ENCODE results near the gene OLFML3.
"Not testable (repeated sequence)": the region's sequence is repeated elsewhere in the genome, so short reads cannot be mapped to it uniquely, and the experiment has no call there.

Gene OLFML3

DNA sequence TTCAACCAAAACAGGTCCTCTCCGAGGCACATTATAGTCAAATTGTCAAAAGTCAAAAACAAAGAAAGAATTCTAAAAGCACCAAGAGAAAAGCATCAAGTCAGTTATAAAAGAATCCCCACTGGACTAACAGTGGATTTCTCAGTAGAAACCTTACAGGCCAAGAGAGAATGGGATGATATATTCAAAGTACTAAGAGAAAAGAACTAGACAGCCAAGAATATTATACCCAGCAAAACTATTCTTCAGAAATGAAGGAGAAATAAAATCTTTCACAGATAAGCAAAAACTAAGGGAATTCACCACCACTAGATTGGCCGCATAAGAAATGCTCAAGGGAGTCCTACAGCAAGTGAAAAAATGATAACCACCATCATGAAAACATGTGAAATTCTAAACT, 16.1 kb downstream of the OLFML3 start:
- DNase-seq = no peak

- no peak for DNase-seq
Observed at GRCh38 chr1:113998361-113998760, 19.1 kb downstream of the OLFML3 start.

DNA sequence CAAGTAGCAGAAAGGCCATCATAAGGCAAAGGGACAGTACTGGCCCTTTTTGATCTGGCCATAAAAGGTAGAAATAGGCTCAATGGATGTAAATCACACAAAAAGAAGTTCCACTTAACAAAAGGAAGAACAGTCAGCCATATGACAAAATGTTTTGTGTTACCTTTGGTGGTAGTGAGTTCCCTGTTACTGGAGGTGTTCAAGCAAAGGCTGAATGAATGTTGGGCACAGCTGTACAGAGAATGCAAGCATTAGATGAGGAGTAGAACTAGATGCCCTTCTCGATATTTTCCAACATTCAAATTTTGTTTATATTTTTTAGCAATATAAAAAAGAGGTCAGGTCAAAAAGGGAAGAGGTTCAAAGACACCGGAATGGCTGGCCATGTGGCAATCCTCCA, 20.0 kb downstream of the OLFML3 start:
- DNase-seq = no peak

- no peak for DNase-seq
Observed at GRCh38 chr1:113999799-114000198, 20.5 kb downstream of the OLFML3 start.

GRCh38 chr1:114000406-114000805, 21.1 kb downstream of the OLFML3 start:
- DNase-seq = no peak

- no peak for DNase-seq
Observed at GRCh38 chr1:114002492-114003239, 23.4 kb downstream of the OLFML3 start.

GRCh38 chr1:114003431-114003830, 24.2 kb downstream of the OLFML3 start:
- no peak for DNase-seq

DNA sequence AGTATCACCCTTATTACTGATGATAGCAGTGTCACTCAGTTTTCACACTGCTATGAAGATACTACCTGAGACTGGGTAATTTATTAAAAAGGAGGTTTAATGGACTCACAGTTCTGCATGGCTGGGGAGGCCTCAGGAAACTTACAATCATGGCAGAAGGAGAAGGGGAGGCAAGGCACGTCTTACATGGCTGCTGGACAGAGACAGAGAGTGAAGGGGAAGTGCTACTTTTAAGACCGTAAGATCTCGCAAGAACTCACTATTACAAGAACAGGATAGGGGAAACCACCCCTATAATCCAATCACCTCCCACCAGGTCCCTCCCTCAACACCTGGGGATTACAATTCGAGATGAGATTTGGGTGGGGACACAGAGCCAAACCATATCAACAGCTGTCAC, 27.6 kb downstream of the OLFML3 start:
- not testable (repeated sequence) for DNase-seq

GRCh38 chr1:114008480-114008941, 29.2 kb downstream of the OLFML3 start:
- no peak for DNase-seq

DNA sequence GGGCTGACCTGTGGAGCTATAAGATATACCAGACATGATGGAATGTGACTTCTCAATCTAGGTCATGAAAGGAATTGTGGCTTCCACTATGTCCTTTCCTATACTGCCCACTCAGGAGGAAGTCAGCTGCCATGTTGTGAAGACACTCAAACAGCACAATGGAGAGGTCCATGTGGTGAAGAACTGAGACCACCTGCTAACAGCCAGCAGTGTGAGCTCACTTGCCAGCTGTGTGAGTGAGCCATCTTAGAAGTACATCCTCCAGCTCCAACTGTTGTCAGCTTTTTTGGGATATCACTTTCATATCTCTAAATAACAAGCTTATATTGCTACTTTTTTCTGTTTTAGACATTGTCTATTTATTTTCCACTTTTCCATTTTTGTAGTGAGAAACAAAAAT, 29.7 kb downstream of the OLFML3 start:
- DNase-seq = no peak

DNA sequence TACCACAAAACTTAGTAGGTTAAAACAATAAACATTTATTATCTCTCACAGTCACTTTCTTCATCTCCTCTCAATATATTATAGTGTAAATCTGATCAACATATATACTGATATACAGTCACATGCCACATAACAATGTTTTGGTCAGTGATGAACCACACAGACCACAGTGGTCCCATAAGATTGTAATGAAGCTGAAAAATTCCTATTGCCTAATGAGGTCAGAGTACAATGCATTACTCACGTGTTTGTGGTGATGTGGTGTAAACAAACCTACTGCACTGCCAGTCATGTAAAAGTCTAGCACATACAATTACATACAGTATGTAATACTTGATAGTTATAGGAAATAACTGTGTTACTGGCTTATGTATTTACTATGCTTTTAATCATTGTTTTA, 30.1 kb downstream of the OLFML3 start:
- no peak for DNase-seq

DNA sequence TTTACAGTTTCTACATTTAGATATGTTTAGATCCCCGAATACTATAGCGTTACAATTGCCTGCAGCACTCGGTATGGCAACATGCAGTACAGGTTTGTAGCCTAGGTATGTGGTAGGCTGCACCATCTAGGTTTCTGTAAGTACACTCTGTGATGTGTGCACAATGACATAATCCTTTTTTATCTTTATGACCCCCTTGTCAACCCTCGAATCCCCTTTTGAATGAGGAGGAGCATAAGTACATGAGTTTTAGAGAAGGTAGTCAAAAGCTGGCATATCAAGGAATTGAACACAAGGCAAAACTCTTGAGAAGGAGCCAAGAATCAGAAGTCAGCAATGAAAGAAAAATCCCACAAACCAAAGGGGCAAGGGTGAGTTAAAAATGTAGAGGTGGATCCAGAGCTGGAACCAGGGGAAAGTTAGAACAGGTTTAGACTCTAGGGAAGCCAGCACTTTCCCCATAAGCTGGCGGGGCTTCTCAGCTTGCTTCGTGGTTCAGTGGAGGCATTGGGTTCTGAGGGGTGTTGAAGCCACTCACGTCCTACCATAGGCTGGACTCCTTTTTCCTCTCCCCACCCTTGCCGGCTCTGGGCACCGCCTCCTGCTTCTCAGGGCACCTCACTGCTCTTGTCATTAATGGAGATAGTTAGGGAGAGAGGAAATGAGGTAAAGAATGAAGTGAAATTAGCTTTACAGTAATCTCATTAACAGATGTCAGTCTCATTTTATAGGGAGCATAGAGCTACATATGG, 31.3 kb downstream of the OLFML3 start:
- DNase-seq = no peak

GRCh38 chr1:114011796-114012195, 32.5 kb downstream of the OLFML3 start:
- no peak for DNase-seq

- no peak for DNase-seq
Observed at GRCh38 chr1:114015075-114015474, 35.8 kb downstream of the OLFML3 start.

- not testable (repeated sequence) for DNase-seq
Observed at GRCh38 chr1:114019724-114020123, 40.5 kb downstream of the OLFML3 start.

DNA sequence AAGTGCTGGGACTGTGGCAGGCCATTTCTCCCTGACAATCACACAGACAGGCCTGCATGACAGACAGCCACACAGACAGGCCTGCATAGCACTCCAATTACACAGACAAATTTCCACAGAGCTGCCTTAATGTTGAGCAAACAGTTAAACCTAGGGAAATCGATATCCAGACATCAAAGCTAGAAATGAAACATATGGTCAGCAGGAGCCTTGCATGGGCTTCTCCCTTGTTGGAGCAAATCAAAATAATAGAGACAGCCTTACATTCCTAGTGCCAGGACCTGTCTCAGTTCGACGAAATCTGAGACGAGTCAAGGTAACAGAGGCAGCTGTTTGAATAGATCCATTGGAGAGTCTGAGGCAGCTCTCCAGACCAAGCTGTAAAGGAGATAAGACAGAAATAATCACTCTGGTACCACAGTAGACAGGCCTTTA, 42.4 kb downstream of the OLFML3 start:
- no peak for DNase-seq

- DNase-seq = no peak
Observed at GRCh38 chr1:114022877-114023276, 43.6 kb downstream of the OLFML3 start.

DNA sequence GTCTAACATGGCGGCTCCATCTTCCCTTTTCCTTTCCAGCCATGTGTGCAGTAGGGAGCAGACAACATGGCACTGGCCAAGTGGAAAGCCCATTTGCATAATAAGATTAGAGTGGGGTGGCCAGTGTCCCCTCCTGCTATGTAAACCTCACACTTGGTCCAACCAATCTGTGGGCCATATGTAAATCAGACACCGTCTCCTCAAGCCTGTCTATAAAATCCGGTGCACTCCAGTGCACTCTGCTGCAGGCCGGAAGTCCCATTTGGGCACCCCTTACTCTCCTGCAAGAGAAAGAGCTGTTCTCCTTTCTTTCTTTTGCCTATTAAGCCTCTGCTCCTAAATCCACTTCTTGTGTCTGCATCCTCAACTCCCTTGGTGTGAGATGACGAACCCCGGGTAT, 44.1 kb downstream of the OLFML3 start:
- no peak for DNase-seq

- DNase-seq = no peak
Observed at GRCh38 chr1:114024049-114024448, 44.8 kb downstream of the OLFML3 start.

DNA sequence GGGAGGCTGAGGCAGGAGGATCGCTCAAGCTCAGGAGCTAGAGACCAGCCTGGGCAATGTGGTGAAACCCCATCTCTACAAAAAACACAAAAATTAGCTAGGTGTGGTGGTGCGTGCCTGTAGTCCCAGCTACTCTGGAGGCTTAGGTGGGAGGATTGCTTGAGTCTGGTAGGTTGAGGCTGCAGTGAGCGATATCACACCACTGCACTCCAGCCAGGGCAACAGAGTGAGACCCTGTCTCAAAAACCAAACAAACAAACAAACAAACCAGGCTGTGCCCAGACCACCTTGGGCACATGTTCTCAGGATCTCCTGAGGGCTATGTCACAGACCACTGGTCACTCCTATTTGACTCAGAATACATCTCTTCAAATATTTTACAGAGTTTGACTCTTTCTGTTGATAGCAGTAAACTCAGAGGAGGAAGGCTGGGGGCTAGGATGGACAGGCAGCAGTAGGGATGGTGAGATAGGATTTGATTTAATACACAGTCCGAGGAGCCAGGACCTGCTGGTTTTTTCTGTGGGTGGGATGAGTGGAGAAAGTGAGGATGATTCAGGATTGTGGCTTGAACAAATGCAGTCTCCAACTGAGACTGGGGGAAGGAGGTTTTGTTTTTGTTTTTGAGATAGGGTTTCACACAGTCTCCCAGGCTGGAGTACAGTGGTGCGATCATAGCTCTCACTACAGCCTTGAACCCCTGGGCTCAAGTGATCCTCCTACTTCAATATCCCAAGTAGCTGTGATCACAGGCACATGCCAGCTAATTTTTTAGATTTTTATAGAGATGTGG, 46.5 kb downstream of the OLFML3 start:
- DNase-seq = no peak

DNA sequence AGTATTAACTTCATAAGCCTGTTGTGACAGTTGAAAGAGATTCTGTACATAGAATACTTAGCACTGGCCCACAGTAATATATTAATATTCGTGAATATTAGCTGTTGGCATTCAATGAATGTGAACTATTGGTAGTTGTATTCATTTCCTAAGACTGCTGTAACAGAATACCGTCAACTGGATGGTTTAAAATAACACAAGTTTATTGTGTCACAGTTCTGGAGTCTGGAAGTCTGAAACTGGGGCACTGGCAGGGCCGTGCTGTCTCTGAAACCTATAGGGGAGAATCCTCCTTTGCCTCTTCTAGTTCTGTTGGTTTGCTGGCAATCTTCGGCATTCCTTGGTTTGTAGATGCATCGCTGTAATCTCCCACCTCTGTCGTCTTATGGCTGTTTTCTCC, 47.5 kb downstream of the OLFML3 start:
- no peak for DNase-seq

Measured in cortex of kidney (tissue), 1 donor.